ENCODE measurements around the gene SLC25A2. TPM values are rescaled to one million over a fixed set of nuclear protein-coding genes. Genes with fewer than 3 reads are reported as not detected.

The SLC25A2 gene
- total RNA-seq, 5 donors from 2014 or later (not counting 1 experiment from before 2014, with no cell fraction given): 0.49 to 2.0 (median 0.97) TPM; not detected in 1

Other genes starting within 250 kb of the SLC25A2 start
- gene PCDHB2, start 209.4 kb downstream of the SLC25A2 start, total RNA-seq: 1 to 10 TPM in 1 of 5 donors, under 1 TPM in 1, not detected in 3; 0.09 to 1.4 TPM
- gene PCDHB3, start 203.6 kb downstream of the SLC25A2 start, total RNA-seq: 1 to 10 TPM in 1 of 5 donors, not detected in 4; 1.2 TPM
- not detected for gene PCDHB4, start 182.2 kb downstream of the SLC25A2 start, total RNA-seq
- gene PCDHB5, start 168.8 kb downstream of the SLC25A2 start, total RNA-seq: under 1 TPM in 3 of 5 donors, not detected in 2; 0.09 to 0.32 (median 0.30) TPM
- gene PCDHB6, start 154.0 kb downstream of the SLC25A2 start, total RNA-seq: not detected
- not detected for gene PCDHB7, start 131.4 kb downstream of the SLC25A2 start, total RNA-seq
- not detected for gene PCDHB8, start 126.3 kb downstream of the SLC25A2 start, total RNA-seq
- gene PCDHB16, start 121.7 kb downstream of the SLC25A2 start, total RNA-seq: not detected
- under 1 TPM in 3 of 5 donors, not detected in 2; 0.09 to 0.26 (median 0.23) TPM for gene PCDHB9, start 116.9 kb downstream of the SLC25A2 start, total RNA-seq
- not detected for gene PCDHB10, start 111.7 kb downstream of the SLC25A2 start, total RNA-seq
- not detected for gene PCDHB11, start 104.4 kb downstream of the SLC25A2 start, total RNA-seq
- gene PCDHB12, start 95.3 kb downstream of the SLC25A2 start, total RNA-seq: not detected
- gene PCDHB13, start 90.1 kb downstream of the SLC25A2 start, total RNA-seq: under 1 TPM in 1 of 5 donors, not detected in 4; 0.06 TPM
- under 1 TPM in 1 of 5 donors, not detected in 4; 0.12 TPM for gene PCDHB14, start 80.7 kb downstream of the SLC25A2 start, total RNA-seq
- under 1 TPM in 2 of 5 donors, not detected in 3; 0.12 to 0.16 TPM for gene PCDHB15, start 58.7 kb downstream of the SLC25A2 start, total RNA-seq
- 100 to 1,000 TPM in 3 of 5 donors, 10 to 100 TPM in 2; 83.7 to 103 (median 101) TPM for gene TAF7, start 16.7 kb upstream of the SLC25A2 start, total RNA-seq
- under 1 TPM in 4 of 5 donors, not detected in 1; 0.16 to 0.38 (median 0.31) TPM for gene PCDHGA1, start 26.5 kb upstream of the SLC25A2 start, total RNA-seq
- gene PCDHGA2, start 34.7 kb upstream of the SLC25A2 start, total RNA-seq: under 1 TPM in 2 of 5 donors, not detected in 3; 0.13 to 0.15 TPM
- under 1 TPM in 2 of 5 donors, not detected in 3; 0.09 to 0.20 TPM for gene PCDHGA3, start 39.8 kb upstream of the SLC25A2 start, total RNA-seq
- under 1 TPM in 2 of 5 donors, not detected in 3; 0.13 to 0.19 TPM for gene PCDHGB1, start 46.0 kb upstream of the SLC25A2 start, total RNA-seq
- gene PCDHGA4, start 51.0 kb upstream of the SLC25A2 start, total RNA-seq: under 1 TPM in 4 of 5 donors, not detected in 1; 0.18 to 0.37 (median 0.28) TPM
- under 1 TPM; 0.16 to 0.62 (median 0.47) TPM for gene PCDHGB2, start 55.9 kb upstream of the SLC25A2 start, total RNA-seq
- gene PCDHGA5, start 60.1 kb upstream of the SLC25A2 start, total RNA-seq: under 1 TPM in 3 of 5 donors, not detected in 2; 0.06 to 0.43 (median 0.41) TPM
- under 1 TPM; 0.20 to 0.85 (median 0.41) TPM for gene PCDHGB3, start 66.2 kb upstream of the SLC25A2 start, total RNA-seq
- under 1 TPM; 0.19 to 0.64 (median 0.28) TPM for gene PCDHGA6, start 69.8 kb upstream of the SLC25A2 start, total RNA-seq
- under 1 TPM; 0.16 to 0.53 (median 0.21) TPM for gene PCDHGA7, start 78.7 kb upstream of the SLC25A2 start, total RNA-seq
- under 1 TPM; 0.09 to 0.29 (median 0.19) TPM for gene PCDHGB4, start 83.6 kb upstream of the SLC25A2 start, total RNA-seq
- gene PCDHGA8, start 88.6 kb upstream of the SLC25A2 start, total RNA-seq: under 1 TPM in 3 of 5 donors, not detected in 2; 0.05 to 0.13 (median 0.09) TPM
- under 1 TPM; 0.26 to 0.96 (median 0.39) TPM for gene PCDHGB5, start 93.9 kb upstream of the SLC25A2 start, total RNA-seq
- under 1 TPM in 4 of 5 donors, not detected in 1; 0.14 to 0.26 (median 0.19) TPM for gene PCDHGA9, start 98.7 kb upstream of the SLC25A2 start, total RNA-seq
- gene PCDHGB6, start 104.0 kb upstream of the SLC25A2 start, total RNA-seq: under 1 TPM in 4 of 5 donors, not detected in 1; 0.19 to 0.59 (median 0.37) TPM
- under 1 TPM; 0.10 to 0.53 (median 0.32) TPM for gene PCDHGA10, start 108.9 kb upstream of the SLC25A2 start, total RNA-seq
- gene PCDHGB7, start 113.6 kb upstream of the SLC25A2 start, total RNA-seq: under 1 TPM; 0.16 to 0.33 (median 0.22) TPM
- under 1 TPM in 4 of 5 donors, not detected in 1; 0.06 to 0.44 (median 0.11) TPM for gene PCDHGA11, start 117.0 kb upstream of the SLC25A2 start, total RNA-seq
- gene PCDHGA12, start 126.5 kb upstream of the SLC25A2 start, total RNA-seq: under 1 TPM in 4 of 5 donors, not detected in 1; 0.09 to 0.53 (median 0.22) TPM
- gene PCDHGC3, start 171.9 kb upstream of the SLC25A2 start, total RNA-seq: under 1 TPM in 4 of 5 donors, not detected in 1; 0.12 to 0.30 (median 0.24) TPM
- under 1 TPM in 2 of 5 donors, not detected in 3; 0.18 to 0.51 TPM for gene PCDHGC4, start 181.0 kb upstream of the SLC25A2 start, total RNA-seq
- gene PCDHGC5, start 185.0 kb upstream of the SLC25A2 start, total RNA-seq: not detected

Data from T-cell (primary cell).